Measurements from ENCODE around the gene TBC1D22A. TPM values are rescaled to one million over a fixed set of nuclear protein-coding genes. Genes with fewer than 3 reads are reported as not detected.

The TBC1D22A gene
- polyA plus RNA-seq, 1 donor from 2014 or later: 9.3 TPM

- H3F3A ChIP-seq (ENCODE audit: insufficient read depth, low read length, poor library complexity, severe bottlenecking): no peaks in the 10 kb centered on the region
- H2AFZ ChIP-seq (ENCODE audit: low read depth, low read length): no peak overlapping the region
- no peaks in the 10 kb centered on the region for H3K27me3 ChIP-seq (ENCODE audit: insufficient read depth, low read depth, low read length)
- no peaks in the 10 kb centered on the region for H3K79me2 ChIP-seq (replicated peaks; ENCODE audit: insufficient read depth, low read length)
- no peak overlapping the region for H3K4me2 ChIP-seq (ENCODE audit: low read length)
- H3K9me2 ChIP-seq (ENCODE audit: insufficient read depth, low read length): no peaks in the 10 kb centered on the region
- TF ChIP-seq POLR2AphosphoS5 (IDR thresholded peaks at IDR 0.05) (no peak), SMC3 (conservative IDR thresholded peaks at IDR 0.05; ENCODE audit: poor library complexity) (no peak), TAF1 (IDR thresholded peaks at IDR 0.05; ENCODE audit: low read depth) (no peak), RAD21 (conservative IDR thresholded peaks at IDR 0.05) (no peak), REST (IDR thresholded peaks at IDR 0.05; ENCODE audit: borderline replicate concordance) (no peak), MXI1 (conservative IDR thresholded peaks at IDR 0.05; ENCODE audit: poor library complexity, severe bottlenecking) (no peak), EZH2 (IDR thresholded peaks at IDR 0.05; ENCODE audit: borderline replicate concordance, insufficient read depth, low read length, poor library complexity, severe bottlenecking) (no peak), EP300 (conservative IDR thresholded peaks at IDR 0.05; ENCODE audit: poor library complexity, severe bottlenecking) (no peak)
- TF ChIP-seq, protein P1, sequence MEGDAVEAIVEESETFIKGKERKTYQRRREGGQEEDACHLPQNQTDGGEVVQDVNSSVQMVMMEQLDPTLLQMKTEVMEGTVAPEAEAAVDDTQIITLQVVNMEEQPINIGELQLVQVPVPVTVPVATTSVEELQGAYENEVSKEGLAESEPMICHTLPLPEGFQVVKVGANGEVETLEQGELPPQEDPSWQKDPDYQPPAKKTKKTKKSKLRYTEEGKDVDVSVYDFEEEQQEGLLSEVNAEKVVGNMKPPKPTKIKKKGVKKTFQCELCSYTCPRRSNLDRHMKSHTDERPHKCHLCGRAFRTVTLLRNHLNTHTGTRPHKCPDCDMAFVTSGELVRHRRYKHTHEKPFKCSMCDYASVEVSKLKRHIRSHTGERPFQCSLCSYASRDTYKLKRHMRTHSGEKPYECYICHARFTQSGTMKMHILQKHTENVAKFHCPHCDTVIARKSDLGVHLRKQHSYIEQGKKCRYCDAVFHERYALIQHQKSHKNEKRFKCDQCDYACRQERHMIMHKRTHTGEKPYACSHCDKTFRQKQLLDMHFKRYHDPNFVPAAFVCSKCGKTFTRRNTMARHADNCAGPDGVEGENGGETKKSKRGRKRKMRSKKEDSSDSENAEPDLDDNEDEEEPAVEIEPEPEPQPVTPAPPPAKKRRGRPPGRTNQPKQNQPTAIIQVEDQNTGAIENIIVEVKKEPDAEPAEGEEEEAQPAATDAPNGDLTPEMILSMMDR (IDR thresholded peaks at IDR 0.05; ENCODE audit: poor library complexity, severe bottlenecking): no peak
- no peaks in the 10 kb centered on the region for H4K20me1 ChIP-seq (ENCODE audit: insufficient read depth)
- no peak overlapping the region for H3K27ac ChIP-seq (ENCODE audit: low read length)
- H3K4me3 ChIP-seq (ENCODE audit: low read length): no peak overlapping the region
- H3K36me3 ChIP-seq (ENCODE audit: insufficient read depth, low read length): no peaks in the 10 kb centered on the region
- H3K9ac ChIP-seq (ENCODE audit: low read length): no peak overlapping the region
- H3K9me3 ChIP-seq (ENCODE audit: low read length): peaks cover 2% of the 10 kb centered on the region
Measured at GRCh38 chr22:47112994-47113852, 350.8 kb downstream of the TBC1D22A start.

DNA sequence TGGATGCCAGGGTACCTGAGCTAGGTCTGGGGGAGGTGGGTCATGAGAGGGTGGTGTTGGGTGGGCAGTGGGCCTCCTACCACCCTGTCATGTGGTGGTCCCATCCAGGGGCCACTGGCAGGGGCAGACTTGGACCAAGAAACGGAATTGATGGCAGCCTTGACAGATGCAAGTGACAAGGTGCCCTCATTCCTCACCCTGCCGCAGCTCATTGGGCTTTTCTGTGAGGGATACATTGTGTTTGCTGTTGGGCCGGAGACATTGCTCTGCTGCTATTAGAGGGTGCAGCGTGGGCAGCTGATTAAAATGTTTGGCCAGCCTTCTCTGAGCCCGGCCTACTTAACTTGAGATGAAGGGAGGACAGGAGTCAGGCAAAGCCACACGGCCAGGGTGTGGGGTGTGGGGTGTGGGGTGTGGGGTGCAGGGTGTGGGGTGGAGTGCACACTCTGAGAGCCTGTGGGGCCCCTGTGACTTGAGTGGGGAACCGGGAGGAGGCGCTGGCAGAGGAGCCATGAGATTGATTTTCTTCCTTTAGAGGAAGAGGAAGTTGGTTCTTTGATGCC is 351.5 kb downstream of the TBC1D22A start:
- Histone ChIP-seq H3K9me2 (ENCODE audit: insufficient read depth, low read length) (no peaks in the 10 kb centered on the region), H3K4me3 (ENCODE audit: low read length) (no peak overlapping the region), H3K9ac (ENCODE audit: low read length) (no peak overlapping the region), H2AFZ (ENCODE audit: low read depth, low read length) (no peak overlapping the region), H3F3A (ENCODE audit: insufficient read depth, low read length, poor library complexity, severe bottlenecking) (no peaks in the 10 kb centered on the region), H3K27me3 (ENCODE audit: insufficient read depth, low read depth, low read length) (no peaks in the 10 kb centered on the region), H3K79me2 (replicated peaks; ENCODE audit: insufficient read depth, low read length) (no peaks in the 10 kb centered on the region), H3K36me3 (ENCODE audit: insufficient read depth, low read length) (no peaks in the 10 kb centered on the region), H4K20me1 (ENCODE audit: insufficient read depth) (no peaks in the 10 kb centered on the region), H3K4me2 (ENCODE audit: low read length) (no peak overlapping the region), H3K27ac (ENCODE audit: low read length) (no peak overlapping the region), H3K9me3 (ENCODE audit: low read length) (peaks cover 2% of the 10 kb centered on the region)
- TF ChIP-seq, protein P1 (IDR thresholded peaks at IDR 0.05; ENCODE audit: poor library complexity, severe bottlenecking): no peak
- TF ChIP-seq MXI1 (conservative IDR thresholded peaks at IDR 0.05; ENCODE audit: poor library complexity, severe bottlenecking) (no peak), RAD21 (conservative IDR thresholded peaks at IDR 0.05) (no peak), TAF1 (IDR thresholded peaks at IDR 0.05; ENCODE audit: low read depth) (no peak), SMC3 (conservative IDR thresholded peaks at IDR 0.05; ENCODE audit: poor library complexity) (no peak), POLR2AphosphoS5 (IDR thresholded peaks at IDR 0.05) (no peak), EZH2 (IDR thresholded peaks at IDR 0.05; ENCODE audit: borderline replicate concordance, insufficient read depth, low read length, poor library complexity, severe bottlenecking) (no peak), EP300 (conservative IDR thresholded peaks at IDR 0.05; ENCODE audit: poor library complexity, severe bottlenecking) (no peak), REST (IDR thresholded peaks at IDR 0.05; ENCODE audit: borderline replicate concordance) (no peak)
